Measurements from ENCODE around the gene TTC31.
"Not testable (repeated sequence)": the region's sequence is repeated elsewhere in the genome, so short reads cannot be mapped to it uniquely, and the experiment has no call there.

DNA sequence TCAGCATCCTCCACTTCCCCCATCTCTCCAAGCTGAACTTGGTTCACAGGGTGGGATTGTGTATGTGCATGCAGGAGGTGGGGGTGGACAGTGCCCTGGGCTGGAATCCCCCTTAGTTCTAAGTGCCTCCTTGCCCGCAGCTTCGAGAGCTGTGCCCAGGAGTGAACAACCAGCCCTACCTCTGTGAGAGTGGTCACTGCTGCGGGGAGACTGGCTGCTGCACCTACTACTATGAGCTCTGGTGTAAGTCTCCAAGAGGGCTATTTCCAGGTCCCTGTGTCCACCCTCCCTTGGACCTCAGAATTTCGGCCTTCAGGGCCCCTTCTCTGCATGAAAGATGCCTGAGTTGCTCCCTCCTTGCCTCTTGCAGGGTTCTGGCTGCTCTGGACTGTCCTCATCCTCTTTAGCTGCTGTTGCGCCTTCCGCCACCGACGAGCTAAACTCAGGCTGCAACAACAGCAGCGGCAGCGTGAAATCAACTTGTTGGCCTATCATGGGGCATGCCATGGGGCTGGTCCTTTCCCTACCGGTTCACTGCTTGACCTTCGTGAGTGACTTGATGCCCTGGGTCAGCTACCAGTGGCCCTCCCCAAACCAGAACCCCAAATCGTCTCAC lies 23.3 kb upstream of the TTC31 start:
- TF ChIP-seq, protein P1, sequence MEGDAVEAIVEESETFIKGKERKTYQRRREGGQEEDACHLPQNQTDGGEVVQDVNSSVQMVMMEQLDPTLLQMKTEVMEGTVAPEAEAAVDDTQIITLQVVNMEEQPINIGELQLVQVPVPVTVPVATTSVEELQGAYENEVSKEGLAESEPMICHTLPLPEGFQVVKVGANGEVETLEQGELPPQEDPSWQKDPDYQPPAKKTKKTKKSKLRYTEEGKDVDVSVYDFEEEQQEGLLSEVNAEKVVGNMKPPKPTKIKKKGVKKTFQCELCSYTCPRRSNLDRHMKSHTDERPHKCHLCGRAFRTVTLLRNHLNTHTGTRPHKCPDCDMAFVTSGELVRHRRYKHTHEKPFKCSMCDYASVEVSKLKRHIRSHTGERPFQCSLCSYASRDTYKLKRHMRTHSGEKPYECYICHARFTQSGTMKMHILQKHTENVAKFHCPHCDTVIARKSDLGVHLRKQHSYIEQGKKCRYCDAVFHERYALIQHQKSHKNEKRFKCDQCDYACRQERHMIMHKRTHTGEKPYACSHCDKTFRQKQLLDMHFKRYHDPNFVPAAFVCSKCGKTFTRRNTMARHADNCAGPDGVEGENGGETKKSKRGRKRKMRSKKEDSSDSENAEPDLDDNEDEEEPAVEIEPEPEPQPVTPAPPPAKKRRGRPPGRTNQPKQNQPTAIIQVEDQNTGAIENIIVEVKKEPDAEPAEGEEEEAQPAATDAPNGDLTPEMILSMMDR (IDR thresholded peaks at IDR 0.05; ENCODE audit: low read depth, low read length), result not testable (repeated sequence)
- not testable (repeated sequence) for TF ChIP-seq EZH2phosphoT487 (IDR thresholded peaks at IDR 0.05; ENCODE audit: low read depth)

Measured in OCI-LY3 (cell line).